ENCODE measurements around the gene SH3BP1. TPM values are rescaled to one million over a fixed set of nuclear protein-coding genes. Genes with fewer than 3 reads are reported as not detected.

Gene SH3BP1
- total and polyA plus RNA-seq, 2 donors (not counting 1 experiment from before 2014, with no cell fraction given) = 44.0 to 69.7 TPM

DNA sequence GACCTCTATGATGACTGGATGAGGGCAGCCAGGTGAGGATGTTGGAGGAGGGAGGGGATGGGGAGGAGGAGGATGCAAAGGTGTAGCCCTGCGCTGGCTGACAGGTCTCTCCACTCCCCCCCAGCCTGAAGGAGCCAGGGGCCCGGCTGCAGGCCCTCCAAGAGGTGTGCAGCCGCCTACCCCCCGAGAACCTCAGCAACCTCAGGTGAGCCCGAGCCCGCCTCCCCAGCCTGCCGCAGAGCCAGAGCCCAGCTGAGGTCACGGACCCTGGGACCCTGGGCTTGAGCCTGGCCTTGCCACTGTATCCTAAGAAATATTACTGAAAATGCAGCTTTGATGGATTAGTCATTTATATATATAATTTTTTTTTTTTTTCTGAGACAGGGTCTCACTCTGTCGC, 7.8 kb downstream of the SH3BP1 start:
- Mint-ChIP-seq H3K27ac (no peak overlapping the region), H3K4me3 (no peak overlapping the region), H3K27me3 (no peaks in the 10 kb centered on the region), H3K4me1 (peaks cover 10% of the 10 kb centered on the region), H3K9me3 (ENCODE audit: insufficient read depth) (no peaks in the 10 kb centered on the region)
- intact Hi-C loops (cut with micrococcal nuclease) = no loop called here
- H3K36me3 ChIP-seq (replicated peaks in 1 of 2; ENCODE audit: control extremely low read depth in 1 of 2, control insufficient read depth in 1 of 2, extremely low read depth in 1 of 2, insufficient read depth in 2 of 2, low read length in 1 of 2) = peaks cover 2 to 86% of the 10 kb centered on the region in 2 experiments
- H3K9me3 ChIP-seq (ENCODE audit: control extremely low read depth in 1 of 3, control insufficient read depth in 2 of 3, insufficient read depth in 1 of 3, low read length in 2 of 3) = no peaks in the 10 kb centered on the region
- H3K4me2 ChIP-seq (replicated peaks; ENCODE audit: low read depth, low read length, poor library complexity, severe bottlenecking) = no peak overlapping the region
- peaks cover 5 to 12% of the 10 kb centered on the region in 2 donors for H3K4me1 ChIP-seq (ENCODE audit: control insufficient read depth in 2 of 2, insufficient read depth in 2 of 2, low read length in 2 of 2)
- H3K79me2 ChIP-seq (ENCODE audit: control insufficient read depth, insufficient read depth, low read length) = peaks cover 46% of the 10 kb centered on the region
- H4K20me1 ChIP-seq (ENCODE audit: control insufficient read depth, insufficient read depth, low read length, poor library complexity, severe bottlenecking) = peaks cover 14% of the 10 kb centered on the region
- no peak overlapping the region for H3K4me3 ChIP-seq (ENCODE audit: control extremely low read depth in 1 of 5, extremely low read depth in 1 of 5, insufficient read depth in 1 of 5, low read depth in 2 of 5, low read length in 4 of 5)
- H3K27me3 ChIP-seq (replicated peaks in 1 of 4; ENCODE audit: control extremely low read depth in 1 of 4, control insufficient read depth in 3 of 4, insufficient read depth in 4 of 4, low read length in 3 of 4) = no peaks in the 10 kb centered on the region
- DNase-seq = no peak
- 100% methylated on average over 3 of the region's 9 CpGs for WGBS (ENCODE audit: insufficient coverage)
- ChIA-PET CTCF (interaction anchor here (0.6 to 2.3 kb wide), 4 partner anchors 11 to 41 kb away, joined by 3 to 10 read pairs (median 5); partner anchors contain the start of gene PDXP), POLR2A (interaction anchor here (0.7 kb wide), 1 partner anchor 233 kb away, joined by 3 read pairs; no protein-coding TSS in a partner anchor)
- no peak for ATAC-seq (ENCODE audit: low read depth)
- H2AFZ ChIP-seq (ENCODE audit: insufficient read depth, low read depth, low read length, poor library complexity, severe bottlenecking) = no peak overlapping the region
- no peak overlapping the region for H3K9ac ChIP-seq (ENCODE audit: low read length)
- TF ChIP-seq EZH2 (IDR thresholded peaks at IDR 0.05; ENCODE audit: borderline replicate concordance, insufficient read depth, low read depth, low read length, poor library complexity, severe bottlenecking) = no peak
- TF ChIP-seq, protein P1, sequence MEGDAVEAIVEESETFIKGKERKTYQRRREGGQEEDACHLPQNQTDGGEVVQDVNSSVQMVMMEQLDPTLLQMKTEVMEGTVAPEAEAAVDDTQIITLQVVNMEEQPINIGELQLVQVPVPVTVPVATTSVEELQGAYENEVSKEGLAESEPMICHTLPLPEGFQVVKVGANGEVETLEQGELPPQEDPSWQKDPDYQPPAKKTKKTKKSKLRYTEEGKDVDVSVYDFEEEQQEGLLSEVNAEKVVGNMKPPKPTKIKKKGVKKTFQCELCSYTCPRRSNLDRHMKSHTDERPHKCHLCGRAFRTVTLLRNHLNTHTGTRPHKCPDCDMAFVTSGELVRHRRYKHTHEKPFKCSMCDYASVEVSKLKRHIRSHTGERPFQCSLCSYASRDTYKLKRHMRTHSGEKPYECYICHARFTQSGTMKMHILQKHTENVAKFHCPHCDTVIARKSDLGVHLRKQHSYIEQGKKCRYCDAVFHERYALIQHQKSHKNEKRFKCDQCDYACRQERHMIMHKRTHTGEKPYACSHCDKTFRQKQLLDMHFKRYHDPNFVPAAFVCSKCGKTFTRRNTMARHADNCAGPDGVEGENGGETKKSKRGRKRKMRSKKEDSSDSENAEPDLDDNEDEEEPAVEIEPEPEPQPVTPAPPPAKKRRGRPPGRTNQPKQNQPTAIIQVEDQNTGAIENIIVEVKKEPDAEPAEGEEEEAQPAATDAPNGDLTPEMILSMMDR (IDR thresholded peaks at IDR 0.05) = no peak
- no peak overlapping the region for H3K27ac ChIP-seq (ENCODE audit: low read length in 2 of 2)

DNA sequence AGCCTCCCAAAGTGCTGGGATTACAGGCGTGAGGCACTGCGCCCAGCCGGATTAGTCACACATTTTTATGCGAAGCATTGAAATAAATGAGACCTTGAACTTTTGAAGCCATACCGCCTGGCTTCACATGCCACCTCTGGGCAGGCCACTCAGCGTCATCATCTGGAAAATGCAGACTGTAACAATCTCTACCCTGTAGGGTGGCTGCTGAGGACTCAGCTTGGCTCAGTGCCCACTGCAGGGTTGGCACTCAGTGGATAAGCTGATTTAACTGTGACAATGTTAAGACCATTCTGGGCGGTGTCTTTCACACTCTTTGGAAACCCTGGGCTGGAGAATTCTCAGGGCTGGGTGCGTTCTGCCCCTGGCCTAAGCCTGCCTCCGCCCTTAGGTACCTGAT, 8.5 kb downstream of the SH3BP1 start:
- no peak overlapping the region for H3K27ac ChIP-seq (ENCODE audit: low read length in 2 of 2)
- Mint-ChIP-seq H3K27me3 (no peaks in the 10 kb centered on the region), H3K4me1 (peaks cover 7% of the 10 kb centered on the region), H3K27ac (no peak overlapping the region), H3K4me3 (no peak overlapping the region), H3K9me3 (ENCODE audit: insufficient read depth) (no peaks in the 10 kb centered on the region)
- DNase-seq (no peak), ATAC-seq (ENCODE audit: low read depth) (no peak)
- peaks cover 8% of the 10 kb centered on the region for H4K20me1 ChIP-seq (ENCODE audit: control insufficient read depth, insufficient read depth, low read length, poor library complexity, severe bottlenecking)
- H3K4me1 ChIP-seq (ENCODE audit: control insufficient read depth in 2 of 2, insufficient read depth in 2 of 2, low read length in 2 of 2) = peaks cover 2 to 9% of the 10 kb centered on the region in 2 donors
- H3K27me3 ChIP-seq (replicated peaks in 1 of 4; ENCODE audit: control extremely low read depth in 1 of 4, control insufficient read depth in 3 of 4, insufficient read depth in 4 of 4, low read length in 3 of 4) = no peaks in the 10 kb centered on the region
- H3K9me3 ChIP-seq (ENCODE audit: control extremely low read depth in 1 of 3, control insufficient read depth in 2 of 3, insufficient read depth in 1 of 3, low read length in 2 of 3) = no peaks in the 10 kb centered on the region
- no peak for TF ChIP-seq EZH2 (IDR thresholded peaks at IDR 0.05; ENCODE audit: borderline replicate concordance, insufficient read depth, low read depth, low read length, poor library complexity, severe bottlenecking)
- TF ChIP-seq, protein P1 (IDR thresholded peaks at IDR 0.05) = no peak
- ChIA-PET CTCF (interaction anchor here (0.7 to 2.3 kb wide), 6 partner anchors 9 to 1454 kb away, joined by 3 to 10 read pairs (median 4); partner anchors contain the start of gene PDXP), POLR2A (no interaction called here)
- no peak overlapping the region for H3K9ac ChIP-seq (ENCODE audit: low read length)
- intact Hi-C loops (cut with micrococcal nuclease) = no loop called here
- no peak overlapping the region for H3K4me3 ChIP-seq (ENCODE audit: control extremely low read depth in 1 of 5, extremely low read depth in 1 of 5, insufficient read depth in 1 of 5, low read depth in 2 of 5, low read length in 4 of 5)
- H3K4me2 ChIP-seq (replicated peaks; ENCODE audit: low read depth, low read length, poor library complexity, severe bottlenecking) = no peak overlapping the region
- 98% methylated on average over 9 of the region's 9 CpGs for WGBS (ENCODE audit: insufficient coverage)
- H3K36me3 ChIP-seq (replicated peaks in 1 of 2; ENCODE audit: control extremely low read depth in 1 of 2, control insufficient read depth in 1 of 2, extremely low read depth in 1 of 2, insufficient read depth in 2 of 2, low read length in 1 of 2) = peaks cover 2 to 85% of the 10 kb centered on the region in 2 experiments
- peaks cover 41% of the 10 kb centered on the region for H3K79me2 ChIP-seq (ENCODE audit: control insufficient read depth, insufficient read depth, low read length)
- no peak overlapping the region for H2AFZ ChIP-seq (ENCODE audit: insufficient read depth, low read depth, low read length, poor library complexity, severe bottlenecking)

Data from B cell (primary cell).